Hematopoietic multipotent progenitor cell treated with erythropoietin and hydrocortisone succinate and interleukin-3 and kit ligand, for 15 days (in vitro differentiated cells): ENCODE data around the gene ZNF423.
"Not testable (repeated sequence)": the region's sequence is repeated elsewhere in the genome, so short reads cannot be mapped to it uniquely, and the experiment has no call there.

Experiments used
- DNase-seq: peaks from one replicate; pipeline ENCODE4 v3.0.0-alpha.2; 2015; ENCODE audit warnings: low spot score

ZNF423 gene

GRCh38 chr16:49581630-49582298 lies 274.1 kb downstream of the ZNF423 start:
- no peak for DNase-seq

GRCh38 chr16:49580751-49581303 lies 275.1 kb downstream of the ZNF423 start:
- no peak for DNase-seq

GRCh38 chr16:49578435-49579024 lies 277.4 kb downstream of the ZNF423 start:
- no peak for DNase-seq

GRCh38 chr16:49578018-49578417 lies 277.9 kb downstream of the ZNF423 start:
- no peak for DNase-seq

GRCh38 chr16:49576941-49577340 lies 279.0 kb downstream of the ZNF423 start:
- DNase-seq = no peak

- no peak for DNase-seq
These were observed 279.8 kb downstream of the ZNF423 start for GRCh38 chr16:49576173-49576494.

GRCh38 chr16:49575346-49576172 lies 280.4 kb downstream of the ZNF423 start:
- no peak for DNase-seq

- no peak for DNase-seq
These were observed 281.1 kb downstream of the ZNF423 start for GRCh38 chr16:49574826-49575225.

GRCh38 chr16:49567950-49568349 lies 288.0 kb downstream of the ZNF423 start:
- no peak for DNase-seq

- DNase-seq = no peak
These were observed 289.5 kb downstream of the ZNF423 start for GRCh38 chr16:49566432-49566831.

- DNase-seq = no peak
These were observed 291.2 kb downstream of the ZNF423 start for GRCh38 chr16:49564496-49565229.

- DNase-seq = no peak
These were observed 292.2 kb downstream of the ZNF423 start for GRCh38 chr16:49563666-49564065.

- not testable (repeated sequence) for DNase-seq
These were observed 293.0 kb downstream of the ZNF423 start for GRCh38 chr16:49562894-49563293.

- DNase-seq = no peak
These were observed 293.7 kb downstream of the ZNF423 start for GRCh38 chr16:49562228-49562627.

- no peak for DNase-seq
These were observed 295.7 kb downstream of the ZNF423 start for GRCh38 chr16:49560004-49560830.

- DNase-seq = no peak
These were observed 296.7 kb downstream of the ZNF423 start for GRCh38 chr16:49559242-49559641.

GRCh38 chr16:49558451-49558850 lies 297.5 kb downstream of the ZNF423 start:
- DNase-seq = no peak

- no peak for DNase-seq
These were observed 299.1 kb downstream of the ZNF423 start for GRCh38 chr16:49556606-49557446.

GRCh38 chr16:49556249-49556605 lies 299.7 kb downstream of the ZNF423 start:
- DNase-seq = no peak

GRCh38 chr16:49554681-49555080 lies 301.2 kb downstream of the ZNF423 start:
- DNase-seq = no peak
